Esophagus squamous epithelium (tissue), 4 donors: ENCODE data around the gene MX2.

Experiments used
- POLR2A ChIP-seq, 4 donors: fragments of 450-650 bp; IDR thresholded peaks; one replicate each; pipeline ENCODE4 v1.6.1; 2017; ENCODE audit warnings: antibody characterized with exemption in 4 of 4, mild to moderate bottlenecking in 4 of 4, moderate library complexity in 3 of 4
- TF ChIP-seq, protein P1 (sequence below), 6 experiments: fragments of 450-650 bp in 4 of 6; fragments of 200-600 bp in 2 of 6; sonication (generic) in 2 of 6; IDR thresholded peaks; one replicate each; pipeline ENCODE4 v1.5.1; 2016 to 2019; ENCODE audit warnings: antibody characterized with exemption in 6 of 6, mild to moderate bottlenecking in 4 of 6, moderate library complexity in 4 of 6

DNA sequence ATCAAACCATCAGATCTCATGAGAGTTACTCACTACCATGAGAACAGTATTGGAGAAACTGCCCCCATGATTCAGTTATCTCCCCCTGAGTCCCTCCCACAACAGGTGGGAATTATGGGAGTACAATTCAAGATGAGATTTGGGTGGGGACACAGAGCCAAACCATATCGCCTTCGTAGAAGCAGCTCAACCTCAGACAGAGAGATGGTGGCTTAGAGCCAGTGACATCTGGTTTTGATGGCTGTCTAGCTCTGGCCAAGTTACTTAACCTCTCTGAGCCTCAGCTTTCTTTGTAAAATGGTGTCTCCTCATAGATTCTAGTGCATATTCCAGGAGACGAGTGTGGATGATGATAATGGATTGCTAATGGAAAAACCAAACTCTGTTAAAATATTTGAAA, 91.4 kb downstream of the MX2 start:
- TF ChIP-seq, protein P1, sequence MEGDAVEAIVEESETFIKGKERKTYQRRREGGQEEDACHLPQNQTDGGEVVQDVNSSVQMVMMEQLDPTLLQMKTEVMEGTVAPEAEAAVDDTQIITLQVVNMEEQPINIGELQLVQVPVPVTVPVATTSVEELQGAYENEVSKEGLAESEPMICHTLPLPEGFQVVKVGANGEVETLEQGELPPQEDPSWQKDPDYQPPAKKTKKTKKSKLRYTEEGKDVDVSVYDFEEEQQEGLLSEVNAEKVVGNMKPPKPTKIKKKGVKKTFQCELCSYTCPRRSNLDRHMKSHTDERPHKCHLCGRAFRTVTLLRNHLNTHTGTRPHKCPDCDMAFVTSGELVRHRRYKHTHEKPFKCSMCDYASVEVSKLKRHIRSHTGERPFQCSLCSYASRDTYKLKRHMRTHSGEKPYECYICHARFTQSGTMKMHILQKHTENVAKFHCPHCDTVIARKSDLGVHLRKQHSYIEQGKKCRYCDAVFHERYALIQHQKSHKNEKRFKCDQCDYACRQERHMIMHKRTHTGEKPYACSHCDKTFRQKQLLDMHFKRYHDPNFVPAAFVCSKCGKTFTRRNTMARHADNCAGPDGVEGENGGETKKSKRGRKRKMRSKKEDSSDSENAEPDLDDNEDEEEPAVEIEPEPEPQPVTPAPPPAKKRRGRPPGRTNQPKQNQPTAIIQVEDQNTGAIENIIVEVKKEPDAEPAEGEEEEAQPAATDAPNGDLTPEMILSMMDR (IDR thresholded peaks at IDR 0.05) = no peak
- no peak for TF ChIP-seq POLR2A (IDR thresholded peaks at IDR 0.05)
